ENCODE data around the gene NDUFB11. TPM values are rescaled to one million over a fixed set of nuclear protein-coding genes. Genes with fewer than 3 reads are reported as not detected.
A peak's percentile ranks its signal among the peaks of the same experiment; 100 is the strongest.

The NDUFB11 gene
- 80.5 TPM for polyA plus RNA-seq (ENCODE audit: insufficient read length)
- long read RNA-seq, donor 1, transcript NDUFB11-201 (3 exons, 948 nt): minor isoform, 49 of 215 reads
- long read RNA-seq, donor 1, transcript NDUFB11-202 (3 exons, 1,388 nt): major isoform, 161 of 215 reads
- long read RNA-seq, donor 1, partial matches to known transcripts: 5 of 215 reads
- long read RNA-seq, donor 1, other reads (novel, unspliced or antisense): 0 of 215 reads
- long read RNA-seq, donor 2, transcript NDUFB11-201 (3 exons, 948 nt): minor isoform, 41 of 142 reads
- long read RNA-seq, donor 2, transcript NDUFB11-202 (3 exons, 1,388 nt): major isoform, 101 of 142 reads
- long read RNA-seq, donor 2, partial matches to known transcripts: 0 of 142 reads
- long read RNA-seq, donor 2, other reads (novel, unspliced or antisense): 0 of 142 reads
- long read RNA-seq, donor 3, transcript NDUFB11-201 (3 exons, 948 nt): minor isoform, 25 of 120 reads
- long read RNA-seq, donor 3, transcript NDUFB11-202 (3 exons, 1,388 nt): major isoform, 95 of 120 reads
- long read RNA-seq, donor 3, partial matches to known transcripts: 0 of 120 reads
- long read RNA-seq, donor 3, other reads (novel, unspliced or antisense): 0 of 120 reads
- long read RNA-seq, donor 4, transcript NDUFB11-202 (3 exons, 1,388 nt): major isoform, 22 of 33 reads
- long read RNA-seq, donor 4, transcript NDUFB11-201 (3 exons, 948 nt): minor isoform, 11 of 33 reads
- long read RNA-seq, donor 4, partial matches to known transcripts: 0 of 33 reads
- long read RNA-seq, donor 4, other reads (novel, unspliced or antisense): 0 of 33 reads
- long read RNA-seq, donor 5, transcript NDUFB11-202 (3 exons, 1,388 nt): major isoform, 215 of 319 reads
- long read RNA-seq, donor 5, transcript NDUFB11-201 (3 exons, 948 nt): minor isoform, 72 of 319 reads
- long read RNA-seq, donor 5, partial matches to known transcripts: 27 of 319 reads
- long read RNA-seq, donor 5, other reads (novel, unspliced or antisense): 5 of 319 reads
- long read RNA-seq, donor 6, transcript NDUFB11-202 (3 exons, 1,388 nt): major isoform, 151 of 285 reads
- long read RNA-seq, donor 6, transcript NDUFB11-201 (3 exons, 948 nt): minor isoform, 54 of 285 reads
- long read RNA-seq, donor 6, partial matches to known transcripts: 80 of 285 reads
- long read RNA-seq, donor 6, other reads (novel, unspliced or antisense): 0 of 285 reads
- long read RNA-seq, donor 7, transcript NDUFB11-201 (3 exons, 948 nt): minor isoform, 66 of 297 reads
- long read RNA-seq, donor 7, transcript NDUFB11-202 (3 exons, 1,388 nt): major isoform, 218 of 297 reads
- long read RNA-seq, donor 7, partial matches to known transcripts: 13 of 297 reads
- long read RNA-seq, donor 7, other reads (novel, unspliced or antisense): 0 of 297 reads
- long read RNA-seq, donor 8, transcript NDUFB11-202 (3 exons, 1,388 nt): major isoform, 37 of 51 reads
- long read RNA-seq, donor 8, transcript NDUFB11-201 (3 exons, 948 nt): minor isoform, 14 of 51 reads
- long read RNA-seq, donor 8, partial matches to known transcripts: 0 of 51 reads
- long read RNA-seq, donor 8, other reads (novel, unspliced or antisense): 0 of 51 reads

DNA sequence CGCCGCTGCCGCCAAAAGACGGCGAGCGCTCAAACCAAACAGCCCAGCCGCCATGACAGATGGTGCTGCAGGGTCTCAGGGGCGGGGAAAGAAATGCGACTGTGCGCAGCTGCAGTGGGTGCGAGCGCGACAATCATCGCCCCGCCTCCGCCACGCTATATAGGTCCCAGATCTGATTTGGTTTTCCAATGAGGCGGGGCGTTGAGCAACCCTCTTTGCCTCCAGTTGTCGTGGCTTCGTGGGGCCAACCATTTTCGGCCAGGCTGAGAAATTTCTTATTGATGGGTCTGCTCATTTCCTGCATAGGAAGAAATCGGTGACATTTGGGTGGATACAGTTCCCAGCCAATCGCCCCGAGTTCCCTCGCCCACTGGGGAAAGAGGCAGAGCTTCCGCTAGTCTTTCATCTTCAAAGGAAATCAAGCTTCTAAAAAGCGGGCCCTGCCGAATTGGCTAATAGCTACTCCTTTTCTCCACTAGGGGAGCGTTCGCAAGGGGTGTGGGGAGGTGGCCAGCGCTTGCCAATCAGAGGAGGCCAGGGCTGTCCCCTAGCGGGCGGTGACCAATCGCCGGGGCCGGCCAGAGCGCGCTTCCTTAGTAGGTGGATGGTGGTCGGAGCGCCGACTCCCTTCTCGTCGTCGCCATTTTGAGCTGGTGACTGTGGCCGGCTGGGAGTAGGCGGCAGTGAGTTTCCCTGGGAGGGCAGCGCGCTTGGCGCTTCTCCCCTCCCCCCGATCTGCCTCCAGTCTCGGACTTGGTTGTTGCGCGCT is at the start of gene NDUFB11, which contains the start of gene RBM10:
Gene NDUFB11, minus strand, starts transcription at position 77 of the 769 bp plus-strand sequence. Its CDS starts 23 bp downstream, at position 54.
Gene RBM10, plus strand, starts transcription at position 596 of the 769 bp plus-strand sequence. CDS start 2,261 bp downstream, outside the sequence.
- DNase-seq: peak; percentile 88

DNA sequence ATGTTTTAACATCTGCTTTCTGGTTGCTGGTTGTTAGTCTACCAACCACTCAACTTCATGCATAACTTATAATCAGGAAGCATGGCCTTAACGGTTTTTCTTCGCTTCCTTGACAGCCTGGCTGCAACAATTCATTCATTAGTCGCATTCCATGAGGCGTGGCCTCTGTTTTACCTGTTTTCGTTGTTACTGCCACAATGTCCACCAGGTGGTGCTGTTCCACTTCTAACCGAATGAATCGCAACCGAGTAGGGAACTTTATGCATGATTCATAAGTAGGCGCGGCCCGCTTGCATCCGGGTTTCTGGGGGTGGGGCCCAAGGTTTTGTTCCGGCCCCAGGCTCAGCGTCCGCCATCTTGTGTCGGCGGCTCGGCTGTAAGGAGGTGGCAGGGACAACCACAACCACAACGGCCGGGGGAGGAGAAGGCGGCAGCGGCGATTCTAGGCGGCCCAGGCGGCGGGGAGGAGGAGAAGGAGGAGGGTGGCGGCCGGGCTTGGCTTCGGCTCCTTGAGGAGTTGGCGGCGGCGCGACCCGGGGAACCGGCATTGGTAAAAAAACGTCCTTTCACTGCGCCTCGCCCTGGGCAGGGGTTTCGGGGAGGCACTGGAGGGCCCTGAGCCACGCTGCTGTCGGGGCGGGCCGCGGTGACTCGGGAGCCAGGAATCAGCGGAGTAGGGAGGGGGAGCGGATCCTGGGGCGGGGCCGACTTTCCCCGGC is 49.1 kb upstream of the NDUFB11 start, which contains the start of gene UBA1:
Gene UBA1, plus strand, starts transcription at position 355 of the 719 bp plus-strand sequence. CDS start 4,974 bp downstream, outside the sequence.
- peak; percentile 98 for DNase-seq

DNA sequence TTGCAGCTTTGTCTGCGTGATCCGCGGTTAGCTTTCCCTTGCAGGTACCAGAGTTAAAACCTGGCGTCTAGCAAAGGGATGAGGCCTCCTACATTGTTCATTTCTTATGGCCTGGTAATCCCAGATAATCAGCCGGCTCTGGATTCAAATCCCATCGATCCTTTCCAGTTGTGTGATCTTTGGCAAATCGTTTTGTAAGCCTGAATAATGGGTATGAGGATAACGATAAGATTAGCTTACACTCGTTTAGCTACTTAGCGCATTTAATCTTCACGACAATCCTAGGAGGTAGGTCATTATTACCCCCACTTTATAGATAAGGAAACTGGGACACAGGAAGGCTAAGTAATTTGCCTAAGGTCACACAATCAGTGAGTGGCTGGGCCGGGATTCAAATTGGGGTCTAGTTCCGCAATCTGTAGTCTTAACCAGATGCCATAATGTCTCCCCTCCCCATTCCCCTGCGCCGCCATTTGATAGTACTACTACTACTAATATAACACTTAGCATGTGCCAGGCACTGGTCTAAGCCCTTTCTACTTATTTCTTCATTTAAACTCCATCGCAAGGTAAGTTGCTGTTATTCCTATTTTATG is 47.4 kb upstream of the NDUFB11 start:
- DNase-seq: no peak

DNA sequence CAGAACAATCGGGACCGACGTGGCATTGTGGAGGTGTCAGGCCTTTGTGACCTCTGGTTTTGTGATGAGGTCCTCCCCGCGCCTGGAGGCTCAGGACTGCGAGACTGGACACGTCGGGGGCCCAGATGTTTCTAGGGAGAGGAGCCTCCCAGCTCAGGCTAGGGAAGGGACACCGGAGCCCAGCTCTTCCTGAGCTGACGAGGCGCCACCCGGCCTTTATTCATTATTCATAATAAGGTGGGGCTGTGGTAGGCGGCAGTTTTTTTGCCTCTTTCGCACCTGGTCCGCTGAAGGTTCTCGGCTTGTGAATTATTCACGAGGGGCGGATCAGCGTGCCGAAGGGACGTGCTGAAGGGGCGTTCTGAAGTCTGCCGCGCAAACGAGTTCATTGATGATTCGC is 46.8 kb upstream of the NDUFB11 start:
- DNase-seq: no peak

DNA sequence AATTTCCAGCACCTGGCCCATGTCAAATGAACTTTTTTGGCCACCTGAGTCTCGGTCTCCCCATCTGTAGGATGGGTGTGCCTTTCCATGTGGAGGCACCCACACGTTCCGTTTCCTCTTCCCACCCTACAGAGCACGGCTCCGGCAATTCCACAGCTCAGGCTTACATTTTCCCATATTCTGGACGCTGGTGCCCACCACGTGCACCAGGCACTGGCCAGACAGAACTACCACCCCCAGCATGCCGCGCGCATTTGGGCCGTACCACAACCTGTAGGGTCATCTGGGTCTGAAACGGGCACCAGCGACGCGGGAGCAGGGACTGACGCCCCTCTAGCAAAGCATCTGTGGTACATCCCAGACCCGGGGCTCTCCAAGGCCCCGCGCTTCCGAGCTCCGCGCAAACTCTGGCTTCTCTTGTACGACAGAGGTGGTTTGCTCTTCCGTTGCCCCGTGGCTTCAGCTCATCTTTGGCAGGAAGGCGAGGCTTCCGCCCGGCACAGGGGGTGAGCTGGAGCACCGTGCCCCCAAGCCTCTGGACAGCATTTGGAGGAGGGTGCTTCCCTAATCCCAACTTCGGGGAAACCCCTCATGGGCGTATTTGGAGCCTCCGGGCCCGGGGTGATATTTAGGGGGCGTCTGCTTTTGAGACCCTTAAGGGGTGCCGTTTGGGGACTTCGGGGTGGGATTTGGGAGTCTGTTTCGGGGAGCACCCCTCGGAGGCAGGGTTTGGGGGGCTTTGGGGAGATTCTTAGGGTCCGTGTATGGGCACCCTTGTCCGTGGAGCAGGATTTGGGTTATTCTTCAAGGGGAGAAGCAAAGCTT is 46.2 kb upstream of the NDUFB11 start:
- DNase-seq: peak; percentile 84

DNA sequence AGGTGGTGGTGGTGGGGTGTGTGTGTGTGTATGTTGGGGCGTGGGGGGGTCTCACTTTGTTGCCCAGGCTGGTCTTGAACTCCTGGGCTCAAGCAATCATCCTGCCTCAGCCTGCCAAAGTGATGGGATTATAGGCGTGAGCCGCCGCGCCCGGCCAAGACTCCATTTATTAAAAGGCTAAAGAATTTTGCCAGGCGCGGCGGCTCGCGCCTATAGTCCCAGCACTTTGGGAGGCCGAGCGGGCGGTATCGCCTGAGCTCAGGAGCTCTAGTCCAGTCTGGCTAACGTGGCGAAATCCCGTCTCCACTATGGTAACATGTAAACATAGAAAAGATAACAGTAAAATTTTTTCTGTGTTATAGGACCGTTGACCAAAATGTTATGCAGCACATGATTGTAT is 45.4 kb upstream of the NDUFB11 start:
- no peak for DNase-seq

DNA sequence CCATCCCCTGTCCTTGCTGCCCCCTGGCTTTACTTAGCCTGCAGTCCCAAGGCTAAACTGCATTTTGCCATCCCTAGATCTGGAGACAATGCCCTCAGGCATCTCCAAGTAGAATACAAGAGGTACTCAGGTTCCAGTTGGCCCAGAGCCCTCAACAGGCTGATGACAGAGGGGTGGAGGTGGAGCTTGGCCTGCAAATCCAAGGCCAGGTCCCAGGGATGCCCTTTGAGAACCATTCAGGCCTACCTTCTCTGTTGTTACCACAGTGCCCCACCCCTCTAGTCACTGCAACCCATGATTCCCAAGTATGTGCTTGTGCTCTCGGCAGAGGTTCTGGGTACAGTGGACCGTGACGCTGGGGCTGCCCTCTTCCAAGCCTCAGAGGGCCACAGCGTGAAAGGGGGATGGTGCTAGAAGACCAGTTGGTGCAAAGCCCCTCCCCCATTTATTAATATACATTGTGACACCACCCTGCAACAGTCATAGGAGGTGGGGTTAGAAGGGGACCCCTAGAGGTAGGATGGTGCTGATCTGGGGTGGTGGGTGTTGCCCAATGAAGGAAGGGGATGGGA is 42.7 kb upstream of the NDUFB11 start:
- DNase-seq: no peak

DNA sequence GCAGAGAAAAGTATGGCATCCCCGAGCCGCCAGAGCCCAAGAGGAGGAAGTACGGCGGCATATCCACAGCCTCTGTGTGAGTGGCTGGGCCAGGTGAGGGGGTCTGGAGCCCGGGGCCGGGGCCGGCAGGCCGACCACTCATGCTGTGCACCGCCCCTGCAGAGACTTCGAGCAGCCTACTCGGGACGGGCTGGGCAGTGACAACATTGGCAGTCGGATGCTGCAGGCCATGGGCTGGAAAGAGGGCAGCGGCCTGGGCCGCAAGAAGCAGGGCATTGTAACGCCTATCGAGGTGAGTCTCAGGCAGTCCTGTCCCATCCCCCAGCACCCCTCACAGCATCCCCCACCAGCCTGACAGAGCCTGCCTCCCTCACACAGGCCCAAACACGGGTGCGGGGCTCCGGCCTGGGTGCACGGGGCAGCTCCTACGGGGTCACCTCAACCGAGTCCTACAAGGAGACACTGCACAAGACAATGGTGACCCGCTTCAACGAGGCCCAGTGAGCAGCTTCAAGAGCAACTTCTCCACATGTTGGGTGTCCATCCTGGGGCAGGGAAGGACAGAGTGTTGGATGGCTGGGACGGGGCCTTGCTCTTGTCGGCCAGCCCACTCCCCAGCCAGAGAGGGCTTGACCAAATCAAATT is 41.7 kb upstream of the NDUFB11 start:
- DNase-seq: no peak

DNA sequence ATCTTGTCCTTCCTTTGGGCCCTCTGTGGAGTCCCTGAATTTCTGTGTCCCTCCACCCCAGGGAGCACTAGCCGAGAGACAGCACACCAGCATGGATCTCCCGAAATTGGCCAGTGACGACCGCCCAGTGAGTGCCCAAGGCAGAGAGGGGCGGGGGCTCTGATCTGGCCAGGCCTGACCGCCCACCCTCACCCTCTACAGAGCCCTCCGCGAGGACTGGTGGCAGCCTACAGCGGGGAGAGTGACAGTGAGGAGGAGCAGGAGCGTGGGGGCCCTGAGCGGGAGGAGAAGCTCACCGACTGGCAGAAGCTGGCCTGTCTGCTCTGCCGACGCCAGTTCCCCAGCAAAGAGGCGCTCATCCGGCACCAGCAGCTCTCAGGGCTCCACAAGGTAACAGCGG is 40.7 kb upstream of the NDUFB11 start:
- no peak for DNase-seq

DNA sequence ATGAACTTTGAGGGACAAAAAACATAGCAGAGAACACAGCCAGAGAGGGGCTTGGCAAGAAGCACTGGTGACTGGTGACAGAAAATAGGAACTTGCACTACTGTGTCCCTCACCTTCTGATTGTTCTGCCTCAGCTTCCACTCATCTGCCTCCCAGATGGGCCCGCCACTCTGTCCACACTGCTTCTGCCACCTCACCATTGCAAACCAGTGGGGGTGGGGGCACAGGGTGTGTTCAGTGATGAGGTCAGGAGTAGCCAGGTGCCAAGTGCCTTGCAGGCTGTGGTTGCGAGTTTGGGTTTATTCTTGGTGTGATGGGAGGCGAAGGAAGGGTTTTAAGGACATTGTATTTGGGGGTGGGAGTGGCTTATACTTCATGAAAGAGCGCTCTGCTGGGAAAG is 40.0 kb upstream of the NDUFB11 start:
- no peak for DNase-seq

DNA sequence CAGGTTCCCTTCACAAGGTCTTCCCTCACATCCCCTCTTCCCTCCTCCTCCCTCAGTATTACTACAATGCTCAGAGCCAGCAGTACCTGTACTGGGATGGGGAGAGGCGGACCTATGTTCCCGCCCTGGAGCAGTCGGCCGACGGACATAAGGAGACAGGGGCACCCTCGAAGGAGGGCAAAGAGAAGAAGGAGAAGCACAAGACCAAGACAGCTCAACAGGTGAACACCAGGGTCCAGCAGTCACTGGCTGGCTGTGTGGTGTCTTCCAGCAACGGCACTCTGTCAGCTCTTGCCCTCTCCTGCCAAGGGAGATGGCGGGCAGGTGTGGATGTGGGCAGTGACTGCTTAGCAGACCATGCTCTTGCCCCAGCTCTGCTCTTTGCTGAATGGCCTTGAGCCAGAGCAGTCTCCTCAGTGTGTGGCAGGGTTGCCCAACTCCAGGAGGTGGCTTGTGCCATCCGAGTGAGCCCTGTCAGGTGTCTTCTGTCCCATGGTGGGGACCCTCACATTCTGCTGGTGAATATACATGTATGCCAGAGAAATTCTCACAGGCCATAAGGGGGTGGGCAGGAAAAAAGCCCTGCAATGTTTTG is 37.7 kb upstream of the NDUFB11 start:
- DNase-seq: no peak

DNA sequence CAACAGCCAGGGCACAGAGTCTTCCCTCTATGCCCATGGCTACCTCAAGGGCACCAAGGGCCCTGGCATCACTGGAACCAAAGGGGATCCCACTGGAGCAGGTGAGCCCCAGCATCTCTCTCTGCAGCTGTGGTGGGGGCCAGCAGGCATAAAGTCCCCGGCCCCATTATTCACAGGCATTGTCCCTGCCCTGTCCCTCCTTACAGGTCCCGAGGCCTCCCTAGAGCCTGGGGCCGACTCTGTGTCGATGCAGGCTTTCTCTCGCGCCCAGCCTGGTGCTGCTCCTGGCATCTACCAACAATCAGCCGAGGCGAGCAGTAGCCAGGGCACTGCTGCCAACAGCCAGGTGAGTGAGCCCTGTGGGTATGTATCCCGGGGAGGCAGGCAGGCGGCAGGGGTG is 36.8 kb upstream of the NDUFB11 start:
- no peak for DNase-seq

DNA sequence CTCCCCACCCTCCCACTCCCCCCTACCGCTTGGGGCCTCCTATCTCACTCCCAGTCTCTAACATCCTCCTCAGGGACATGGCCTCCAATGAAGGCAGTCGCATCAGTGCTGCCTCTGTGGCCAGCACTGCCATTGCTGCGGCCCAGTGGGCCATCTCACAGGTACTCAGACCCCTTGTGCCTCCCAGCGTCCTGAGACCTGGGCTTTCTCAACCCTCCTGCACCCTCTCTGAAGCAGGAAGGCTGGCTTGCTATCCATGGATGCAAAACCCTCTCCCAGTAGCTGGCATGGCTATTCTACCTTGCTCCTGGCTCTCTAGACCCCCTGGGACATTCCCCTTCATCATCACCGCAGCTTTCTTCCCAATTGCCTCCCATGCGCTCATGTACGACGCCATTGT is 35.8 kb upstream of the NDUFB11 start:
- no peak for DNase-seq

DNA sequence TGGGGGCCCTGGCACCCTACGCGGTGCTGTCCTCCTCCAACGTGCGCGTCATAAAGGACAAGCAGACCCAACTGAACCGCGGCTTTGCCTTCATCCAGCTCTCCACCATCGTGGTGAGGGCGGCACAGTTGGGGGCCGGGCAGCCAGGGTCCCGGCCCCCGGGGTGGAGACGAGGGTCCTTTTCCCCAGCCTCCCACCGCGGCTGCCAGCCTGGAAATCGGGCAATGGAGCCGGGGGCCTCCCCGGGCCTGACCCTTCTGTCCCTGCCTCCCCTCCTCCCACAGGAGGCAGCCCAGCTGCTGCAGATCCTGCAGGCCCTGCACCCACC is 35.4 kb upstream of the NDUFB11 start:
- no peak for DNase-seq

DNA sequence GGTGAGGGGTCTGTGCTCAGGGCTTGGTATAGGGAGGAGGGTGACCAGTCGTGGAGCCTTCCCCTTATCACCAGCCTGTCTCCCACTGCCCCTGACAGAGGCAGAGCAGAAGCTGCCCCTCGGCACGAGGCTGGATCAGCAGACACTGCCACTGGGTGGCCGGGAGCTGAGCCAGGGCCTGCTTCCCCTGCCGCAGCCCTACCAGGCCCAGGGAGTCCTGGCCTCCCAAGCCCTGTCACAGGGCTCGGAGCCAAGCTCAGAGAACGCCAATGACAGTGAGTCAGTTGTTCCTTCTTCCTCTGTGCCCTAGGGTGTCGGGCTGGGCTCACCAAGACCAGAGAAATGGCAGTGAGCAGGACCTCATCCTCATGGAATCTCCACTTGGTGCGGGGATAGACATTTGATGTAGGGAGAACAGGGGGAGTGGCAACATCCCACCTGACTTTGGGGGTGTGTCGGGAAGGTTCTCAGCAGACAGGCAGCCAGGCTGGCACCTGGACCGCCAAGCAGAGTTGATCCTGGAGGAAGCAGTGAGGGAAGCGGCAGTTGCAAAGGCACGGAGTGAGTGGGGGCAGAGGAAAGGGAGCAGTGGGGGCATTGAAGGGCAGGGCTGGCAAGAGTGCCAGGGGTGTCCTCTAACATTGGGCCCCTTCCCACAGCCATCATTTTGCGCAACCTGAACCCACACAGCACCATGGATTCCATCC is 34.9 kb upstream of the NDUFB11 start:
- DNase-seq: no peak

DNA sequence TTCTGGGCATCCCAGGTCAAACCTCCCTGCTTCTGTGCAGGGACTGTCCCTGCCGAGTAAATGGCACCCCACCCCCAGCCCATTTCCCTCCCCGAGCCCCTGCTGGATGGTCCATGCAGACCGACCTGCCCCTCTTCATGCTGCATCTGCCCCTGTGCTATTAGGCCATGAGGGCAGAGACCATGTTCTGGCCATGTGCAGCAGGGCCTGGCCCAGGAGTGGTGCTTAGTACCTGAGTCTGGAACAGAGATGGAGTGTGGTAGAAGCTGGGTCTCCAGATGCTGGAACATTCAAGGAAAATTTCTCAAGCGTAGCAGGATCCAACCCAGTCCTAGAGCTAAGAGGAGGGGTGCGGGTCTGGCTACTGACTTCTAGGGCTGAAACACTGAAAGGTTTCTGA is 33.8 kb upstream of the NDUFB11 start:
- no peak for DNase-seq

DNA sequence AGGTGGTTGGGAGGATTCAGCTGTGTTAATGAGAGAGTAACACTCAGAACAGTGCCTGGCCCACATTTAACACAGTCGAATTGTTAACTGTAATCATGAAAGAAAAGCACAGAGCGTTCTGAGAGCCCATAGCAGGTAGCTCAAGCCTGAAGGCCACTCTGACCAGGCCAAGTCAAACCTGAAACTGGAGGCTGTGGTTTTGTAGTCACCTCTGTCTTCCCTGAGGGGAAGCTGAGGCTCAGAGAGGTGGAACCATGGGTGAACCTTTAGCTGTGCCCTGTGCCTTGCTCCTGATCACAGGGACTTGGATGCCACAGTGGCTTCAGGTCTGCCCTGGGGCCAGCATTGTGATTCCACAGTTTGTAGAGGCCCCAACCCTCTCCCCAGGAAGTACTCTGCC is 32.6 kb upstream of the NDUFB11 start:
- no peak for DNase-seq

Measured in left kidney (tissue), 8 donors.